Calu3 (cell line): Measurements from ENCODE around the gene RHO. TPM values are rescaled to one million over a fixed set of nuclear protein-coding genes. Genes with fewer than 3 reads are reported as not detected.

Source experiments
- BruUV-seq: library from RNA; stranded (reverse); fragments of 400-500 nt; replicated peaks from 2 replicates; lab custom pipeline; 2021; lab: Mats Ljungman, UMichigan
- CTCF ChIA-PET: fragments of 300-600 bp; sonication (Branson Sonifier 250); formaldehyde crosslinking; loops from one replicate; lab custom pipeline; 2022; ENCODE audit warnings: antibody characterized with exemption; lab: Charles Lee
- DNase-seq: peaks from one replicate; pipeline ENCODE4 v3.0.0; 2022
- H3K27ac Mint-ChIP-seq: one replicate; pipeline ENCODE4 v1.8.0; 2022; ENCODE audit warnings: mixed read lengths; ENCODE audit not compliant: unreplicated experiment
- H3K27me3 Mint-ChIP-seq: one replicate; pipeline ENCODE4 v1.8.0; 2022; ENCODE audit warnings: mixed read lengths; ENCODE audit not compliant: unreplicated experiment
- H3K36me3 Mint-ChIP-seq: one replicate; pipeline ENCODE4 v1.8.0; 2022; ENCODE audit warnings: mild to moderate bottlenecking, moderate library complexity, mixed read lengths; ENCODE audit not compliant: insufficient read depth, unreplicated experiment
- H3K4me1 Mint-ChIP-seq: one replicate; pipeline ENCODE4 v1.8.0; 2022; ENCODE audit warnings: mild to moderate bottlenecking, low read depth, mixed read lengths; ENCODE audit not compliant: unreplicated experiment
- H3K4me3 Mint-ChIP-seq: one replicate; pipeline ENCODE4 v1.8.0; 2022; ENCODE audit warnings: mild to moderate bottlenecking, low read depth, moderate library complexity, mixed read lengths; ENCODE audit not compliant: unreplicated experiment
- H3K9me3 Mint-ChIP-seq: one replicate; pipeline ENCODE4 v1.8.0; 2022; ENCODE audit warnings: low read depth, mixed read lengths; ENCODE audit not compliant: unreplicated experiment
- intact Hi-C: fragments of 100-400 bp; cut with micrococcal nuclease; formaldehyde crosslinking; loops from one replicate; pipeline ENCODE4 v1.10.0; 2022; ENCODE audit not compliant: unreplicated experiment
- total RNA-seq: library from RNA; stranded (reverse); gene quantifications from 2 replicates; pipeline ENCODE4 v1.2.3, GENCODE V29; 2022
- TF ChIP-seq, protein P1 (sequence below): fragments of 200-600 bp; IDR thresholded peaks from one replicate; pipeline ENCODE4 v1.8.0; 2022; ENCODE audit warnings: antibody characterized with exemption; ENCODE audit not compliant: unreplicated experiment

RHO gene
- total RNA-seq, 1 experiment from 2014 or later: not detected

DNA sequence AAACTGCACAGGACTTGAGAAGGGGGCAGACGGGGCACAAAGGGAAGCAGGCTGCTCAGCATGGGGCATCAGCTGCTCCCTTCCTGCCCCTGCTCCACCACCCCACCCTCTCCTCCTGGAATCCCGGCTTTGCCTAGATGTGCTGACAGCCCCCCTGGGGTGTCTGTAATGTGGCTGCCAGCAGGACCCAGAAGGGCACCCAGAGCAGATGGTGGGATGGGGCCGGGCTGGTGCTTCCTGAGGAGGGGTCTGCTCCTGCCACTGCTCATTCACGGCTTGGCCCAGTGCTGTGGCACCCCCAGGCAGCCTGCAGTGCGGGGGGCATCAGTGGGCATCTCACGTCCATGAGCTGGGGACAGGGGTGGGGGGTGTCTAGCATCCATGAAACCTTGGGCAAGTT, 24.7 kb downstream of the RHO start:
- intact Hi-C loops: no loop called here
- TF ChIP-seq, protein P1, sequence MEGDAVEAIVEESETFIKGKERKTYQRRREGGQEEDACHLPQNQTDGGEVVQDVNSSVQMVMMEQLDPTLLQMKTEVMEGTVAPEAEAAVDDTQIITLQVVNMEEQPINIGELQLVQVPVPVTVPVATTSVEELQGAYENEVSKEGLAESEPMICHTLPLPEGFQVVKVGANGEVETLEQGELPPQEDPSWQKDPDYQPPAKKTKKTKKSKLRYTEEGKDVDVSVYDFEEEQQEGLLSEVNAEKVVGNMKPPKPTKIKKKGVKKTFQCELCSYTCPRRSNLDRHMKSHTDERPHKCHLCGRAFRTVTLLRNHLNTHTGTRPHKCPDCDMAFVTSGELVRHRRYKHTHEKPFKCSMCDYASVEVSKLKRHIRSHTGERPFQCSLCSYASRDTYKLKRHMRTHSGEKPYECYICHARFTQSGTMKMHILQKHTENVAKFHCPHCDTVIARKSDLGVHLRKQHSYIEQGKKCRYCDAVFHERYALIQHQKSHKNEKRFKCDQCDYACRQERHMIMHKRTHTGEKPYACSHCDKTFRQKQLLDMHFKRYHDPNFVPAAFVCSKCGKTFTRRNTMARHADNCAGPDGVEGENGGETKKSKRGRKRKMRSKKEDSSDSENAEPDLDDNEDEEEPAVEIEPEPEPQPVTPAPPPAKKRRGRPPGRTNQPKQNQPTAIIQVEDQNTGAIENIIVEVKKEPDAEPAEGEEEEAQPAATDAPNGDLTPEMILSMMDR: no peak
- Mint-ChIP-seq H3K4me3 (no peak overlapping the region), H3K9me3 (no peaks in the 10 kb centered on the region), H3K27ac (no peak overlapping the region), H3K4me1 (no peaks in the 10 kb centered on the region), H3K27me3 (peaks cover 41% of the 10 kb centered on the region), H3K36me3 (no peaks in the 10 kb centered on the region)
- CTCF ChIA-PET: no interaction called here
- DNase-seq: no peak
- BruUV-seq: no TSS peak

DNA sequence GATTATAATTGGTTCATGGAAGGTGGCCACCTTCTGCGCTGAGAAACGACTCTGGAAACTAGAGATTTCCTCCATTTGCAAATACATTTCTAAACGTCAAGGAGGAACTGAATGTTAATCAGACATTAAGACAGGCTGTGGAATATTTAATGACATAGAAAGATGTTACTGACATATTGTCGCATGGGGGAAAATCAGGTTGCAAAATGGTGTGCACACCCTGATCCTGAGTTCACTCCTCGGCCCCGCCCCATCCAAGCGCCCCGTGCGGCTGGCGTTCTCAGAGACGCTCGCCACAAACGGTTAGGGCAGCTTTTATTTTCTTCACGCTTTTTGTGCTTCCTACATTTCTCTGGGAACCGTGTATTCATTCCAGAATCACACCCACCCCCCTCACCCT, 25.3 kb downstream of the RHO start:
- intact Hi-C loops: no loop called here
- no TSS peak for BruUV-seq
- DNase-seq: no peak
- TF ChIP-seq, protein P1: no peak
- H3K4me1 Mint-ChIP-seq: no peaks in the 10 kb centered on the region
- H3K4me3 Mint-ChIP-seq: no peak overlapping the region
- CTCF ChIA-PET: no interaction called here
- H3K27me3 Mint-ChIP-seq: peaks cover 41% of the 10 kb centered on the region
- no peaks in the 10 kb centered on the region for H3K9me3 Mint-ChIP-seq
- H3K36me3 Mint-ChIP-seq: no peaks in the 10 kb centered on the region
- H3K27ac Mint-ChIP-seq: no peak overlapping the region

DNA sequence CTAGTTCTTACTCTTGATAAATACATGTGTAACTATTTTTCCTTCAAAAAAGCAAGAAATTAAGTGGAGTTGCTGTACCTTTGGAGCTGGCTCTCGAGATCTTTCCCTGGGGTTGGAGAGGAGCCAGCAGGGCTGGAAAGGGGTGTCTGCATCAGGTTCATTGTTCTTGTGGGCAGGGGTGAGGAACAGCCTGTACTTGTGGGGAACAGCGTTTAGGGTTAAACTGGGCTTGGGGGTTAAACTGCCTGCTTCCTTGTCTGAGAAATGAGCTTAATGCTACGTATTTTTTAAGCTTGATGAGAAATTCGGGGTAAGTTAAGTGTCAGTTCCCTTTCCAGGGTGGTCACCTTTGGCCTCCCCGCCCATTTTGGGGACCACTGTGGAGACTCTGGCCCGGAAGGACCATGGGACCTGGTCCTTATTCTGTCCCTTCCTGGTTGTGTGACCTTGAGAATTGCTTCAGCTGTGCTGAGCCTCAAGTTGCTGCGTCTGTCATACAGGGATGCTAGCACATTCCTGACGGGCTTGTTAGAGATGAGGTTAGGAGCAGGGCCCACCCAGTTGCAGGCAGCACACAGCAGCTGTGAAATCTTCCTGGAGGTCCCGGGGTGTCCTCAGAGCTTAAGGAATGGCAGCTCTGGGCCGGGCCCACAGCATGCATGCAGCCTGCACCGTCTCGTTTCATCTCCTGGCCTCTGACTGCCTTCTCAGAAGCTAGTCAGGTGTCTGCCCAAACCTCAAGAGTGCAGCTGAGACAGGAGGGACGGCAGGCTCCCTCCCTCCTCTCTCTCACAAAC, 26.1 kb downstream of the RHO start:
- no peak overlapping the region for H3K27ac Mint-ChIP-seq
- TF ChIP-seq, protein P1: no peak
- no peaks in the 10 kb centered on the region for H3K36me3 Mint-ChIP-seq
- H3K9me3 Mint-ChIP-seq: no peaks in the 10 kb centered on the region
- peaks cover 41% of the 10 kb centered on the region for H3K27me3 Mint-ChIP-seq
- CTCF ChIA-PET: interaction anchor here (0.6 to 0.9 kb wide), 2 partner anchors 10 to 70 kb away, joined by 5 to 7 read pairs; no protein-coding TSS in a partner anchor
- BruUV-seq: no TSS peak
- DNase-seq: no peak
- no peak overlapping the region for H3K4me3 Mint-ChIP-seq
- intact Hi-C loops: no loop called here
- no peaks in the 10 kb centered on the region for H3K4me1 Mint-ChIP-seq

DNA sequence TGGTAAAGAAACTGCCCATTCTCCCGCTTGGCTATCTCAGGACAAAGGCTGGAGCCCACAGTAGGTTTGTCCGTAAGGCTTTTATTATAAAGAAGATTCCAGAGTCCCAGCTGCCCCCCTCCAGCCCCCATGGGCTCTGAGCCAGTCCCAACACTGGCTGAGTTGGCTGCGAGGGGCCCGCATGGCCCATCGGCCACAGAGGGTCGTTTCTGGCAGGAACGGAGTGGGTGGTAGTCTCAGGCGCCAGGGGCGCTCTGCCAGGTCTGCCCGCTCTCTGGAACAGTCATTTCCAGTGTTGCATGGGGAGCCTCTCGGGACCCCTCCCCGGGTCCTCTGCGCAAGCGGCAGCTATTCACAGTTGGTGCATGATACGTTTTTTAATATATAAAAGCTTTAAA, 26.7 kb downstream of the RHO start:
- no TSS peak for BruUV-seq
- no peak overlapping the region for H3K27ac Mint-ChIP-seq
- no peak overlapping the region for H3K4me3 Mint-ChIP-seq
- H3K27me3 Mint-ChIP-seq: peaks cover 41% of the 10 kb centered on the region
- no peaks in the 10 kb centered on the region for H3K4me1 Mint-ChIP-seq
- intact Hi-C loops: no loop called here
- DNase-seq: no peak
- TF ChIP-seq, protein P1: no peak
- CTCF ChIA-PET: interaction anchor here (0.6 to 0.9 kb wide), 2 partner anchors 10 to 70 kb away, joined by 5 to 7 read pairs; no protein-coding TSS in a partner anchor
- no peaks in the 10 kb centered on the region for H3K9me3 Mint-ChIP-seq
- no peaks in the 10 kb centered on the region for H3K36me3 Mint-ChIP-seq
